K562 (cell line): ENCODE results near the gene PLIN5. TPM values are rescaled to one million over a fixed set of nuclear protein-coding genes. Genes with fewer than 3 reads are reported as not detected.
A peak's percentile ranks its signal among the peaks of the same experiment; 100 is the strongest.

Experiments
- ATAC-seq: fragments of 200-7000 bp; cut with Tn5 transposase; 3 replicates; pipeline ENCODE4 v1.9.1; 2020; ENCODE audit warnings: moderate library complexity
- BruUV-seq: library from RNA; stranded (reverse); fragments of 400-500 nt; replicated peaks from 2 replicates; lab custom pipeline; 2021; lab: Mats Ljungman, UMichigan
- CTCF ChIA-PET: fragments of 300-600 bp; formaldehyde crosslinking; extraction: SDS; loops from one replicate; lab custom pipeline; 2021; ENCODE audit warnings: low intra/inter-chr PET ratio; lab: Yijun Ruan, JAX
- POLR2A ChIA-PET: fragments of 300-600, 350-650 bp; sonication (Branson Sonifier 250); formaldehyde crosslinking; extraction: SDS; loops from one replicate; lab custom pipeline; 2021; ENCODE audit warnings: antibody characterized with exemption, inconsistent platforms; lab: Yijun Ruan, JAX
- DNase-seq, 4 experiments: peaks; one replicate each; pipeline versions ENCODE4 v3.0.0 to v3.0.0-alpha.2; 2011 to 2018; ENCODE audit warnings: low spot score in 3 of 4, mixed read lengths in 3 of 4; ENCODE audit errors: extremely low read depth in 1 of 4
- FAIRE-seq: peaks from 2 replicates; lab custom pipeline; 2011; peaks lifted over from hg19 to GRCh38; lab: Jason Lieb, UNC
- H2AFZ ChIP-seq: 2 replicates; pipeline ENCODE4 v1.6.0; 2011; ENCODE audit warnings: low read depth, low read length, control low read depth, inconsistent platforms
- H3K27ac ChIP-seq: fragments of 200-600 bp; 3 replicates; pipeline ENCODE4 v1.8.0; 2011; ENCODE audit warnings: low read depth, mild to moderate bottlenecking, control low read depth, inconsistent platforms, low read length, moderate library complexity, mixed read lengths; ENCODE audit errors: extremely low read depth
- H3K27me3 ChIP-seq, 2 experiments: fragments of 300-600 bp in 1 of 2; 2 replicates in 1 of 2; 3 replicates in 1 of 2; pipeline versions ENCODE4 v1.6.0 to v1.8.0; 2011; ENCODE audit warnings: inconsistent platforms in 2 of 2, low read length in 2 of 2, mild to moderate bottlenecking in 1 of 2, mixed read lengths in 1 of 2, moderate library complexity in 1 of 2; ENCODE audit not compliant: control insufficient read depth in 2 of 2, insufficient read depth in 2 of 2
- H3K36me3 ChIP-seq: fragments of 300-600 bp; 3 replicates; pipeline ENCODE4 v1.8.0; 2011; ENCODE audit warnings: mild to moderate bottlenecking, low read length, inconsistent platforms; ENCODE audit not compliant: control insufficient read depth, insufficient read depth
- H3K4me1 ChIP-seq, 2 experiments: fragments of 200-600 bp in 1 of 2; replicated peaks in 1 of 2; 2 replicates in 1 of 2; 3 replicates in 1 of 2; pipeline versions ENCODE4 v1.5.1 to v1.8.0; 2011; ENCODE audit warnings: inconsistent platforms in 2 of 2, low read length in 2 of 2, mild to moderate bottlenecking in 1 of 2, mixed read lengths in 1 of 2, moderate library complexity in 1 of 2; ENCODE audit not compliant: control insufficient read depth in 2 of 2, insufficient read depth in 2 of 2
- H3K4me2 ChIP-seq: 2 replicates; pipeline ENCODE4 v1.6.1; 2011; ENCODE audit warnings: low read length, control low read depth, inconsistent platforms, mixed read lengths; ENCODE audit not compliant: insufficient read depth
- H3K4me3 ChIP-seq: fragments of 200-600 bp; sonication (generic), shearing (Covaris generic); 2 replicates; pipeline ENCODE4 v1.5.1; 2016; ENCODE audit warnings: control low read depth, inconsistent platforms
- H3K79me2 ChIP-seq: fragments of 200-600 bp; 3 replicates; pipeline ENCODE4 v1.8.0; 2011; ENCODE audit warnings: low read length, inconsistent platforms; ENCODE audit not compliant: control insufficient read depth, insufficient read depth
- H3K9ac ChIP-seq, 2 experiments: 2 replicates each; pipeline versions ENCODE4 v1.6.0 to v1.6.1; 2011; ENCODE audit warnings: low read depth in 2 of 2, low read length in 2 of 2, control low read depth in 1 of 2, inconsistent platforms in 1 of 2, mild to moderate bottlenecking in 1 of 2, mixed read lengths in 1 of 2; ENCODE audit not compliant: insufficient read depth in 1 of 2
- H3K9me1 ChIP-seq: one replicate; pipeline ENCODE4 v1.6.0; 2011; ENCODE audit warnings: inconsistent platforms, mild to moderate bottlenecking, low read length, moderate library complexity; ENCODE audit not compliant: control insufficient read depth, insufficient read depth
- H3K9me3 ChIP-seq: replicated peaks from 2 replicates; pipeline ENCODE4 v1.5.1; 2011; ENCODE audit warnings: low read depth, low read length, inconsistent platforms; ENCODE audit not compliant: control insufficient read depth, insufficient read depth
- H4K20me1 ChIP-seq: replicated peaks from 2 replicates; pipeline ENCODE4 v1.6.1; 2011; ENCODE audit warnings: low read length, inconsistent platforms, mixed read lengths; ENCODE audit not compliant: control insufficient read depth, insufficient read depth
- BCOR ChIP-seq: fragments of 450-650 bp; IDR thresholded peaks from 2 replicates; pipeline ENCODE4 v1.6.1; 2016
- CCNT2 ChIP-seq: IDR thresholded peaks from 2 replicates; pipeline ENCODE4 v1.6.1; 2011; ENCODE audit warnings: borderline replicate concordance, low read depth, mild to moderate bottlenecking, moderate library complexity, mixed read lengths, low read length; ENCODE audit not compliant: insufficient read length; ENCODE audit errors: extremely low read depth
- CHD1 ChIP-seq: fragments of 200-600 bp; sonication (generic); IDR thresholded peaks from one replicate; pipeline ENCODE4 v1.6.1; 2012; ENCODE audit warnings: mild to moderate bottlenecking, moderate library complexity, low read length, inconsistent platforms
- DACH1 ChIP-seq: fragments of 450-650 bp; IDR thresholded peaks from 2 replicates; pipeline ENCODE4 v1.6.1; 2018; ENCODE audit not compliant: partially characterized antibody
- ETV5 ChIP-seq: sonication (generic); formaldehyde crosslinking; IDR thresholded peaks from 2 replicates; pipeline ENCODE4 v1.4.0; 2020; ENCODE audit warnings: low read depth, mild to moderate bottlenecking, missing genetic modification reagents
- FOXP4 ChIP-seq: sonication (generic); formaldehyde crosslinking; IDR thresholded peaks from 2 replicates; pipeline ENCODE4 v1.8.0; 2022; ENCODE audit warnings: mild to moderate bottlenecking, missing genetic modification reagents, borderline replicate concordance
- IFI16 ChIP-seq: fragments of 250-450 bp; sonication (Bioruptor Pico); IDR thresholded peaks from 2 replicates; pipeline ENCODE4 v2.1.2; 2022; ENCODE audit warnings: mild to moderate bottlenecking, inconsistent platforms
- MAZ ChIP-seq, 2 experiments: fragments of 450-650 bp in 1 of 2; sonication (generic) in 1 of 2; formaldehyde crosslinking; IDR thresholded peaks in 1 of 2; conservative IDR thresholded peaks in 1 of 2; 2 replicates each; pipeline versions ENCODE4 v1.4.0 to v1.5.0; 2020; ENCODE audit warnings: mild to moderate bottlenecking in 1 of 2, missing genetic modification reagents in 1 of 2
- NELFE ChIP-seq: IDR thresholded peaks from 2 replicates; pipeline ENCODE4 v1.6.1; 2011; ENCODE audit warnings: mild to moderate bottlenecking; ENCODE audit not compliant: insufficient read depth, insufficient read length
- POLR3G ChIP-seq: IDR thresholded peaks from 2 replicates; pipeline ENCODE4 v1.6.1; 2011; ENCODE audit not compliant: insufficient read length, insufficient replicate concordance; ENCODE audit errors: extremely low read depth
- PRDM10 ChIP-seq: fragments of 450-650 bp; IDR thresholded peaks from 2 replicates; pipeline ENCODE4 v1.6.1; 2018; ENCODE audit not compliant: partially characterized antibody
- RNF219 ChIP-seq: fragments of 250-450 bp; sonication (Bioruptor Pico); IDR thresholded peaks from 2 replicates; pipeline ENCODE4 v1.5.0; 2022; ENCODE audit warnings: mild to moderate bottlenecking
- SPI1 ChIP-seq: IDR thresholded peaks from 2 replicates; pipeline ENCODE4 v1.6.1; 2011; ENCODE audit warnings: low read depth, low read length, control low read depth, borderline replicate concordance
- ZFP36 ChIP-seq: fragments of 150-350 bp; IDR thresholded peaks from 2 replicates; pipeline ENCODE4 v1.6.1; 2018; ENCODE audit warnings: low read length, low read depth; ENCODE audit not compliant: partially characterized antibody
- ZNF311 ChIP-seq: fragments of 250-450 bp; sonication (Bioruptor Pico); IDR thresholded peaks from 2 replicates; pipeline ENCODE4 v1.4.0; 2020; ENCODE audit warnings: mild to moderate bottlenecking, moderate library complexity
- WGBS: fragments of 100-300 bp; shearing (Covaris generic); methylation state at CpG from one replicate; pipeline ENCODE4 v1.1.6; 2016; ENCODE audit warnings: low coverage, mixed read lengths; ENCODE audit not compliant: insufficient coverage; ENCODE audit errors: missing lambda C conversion rate; 5-methylcytosine and 5-hydroxymethylcytosine counted together
- in situ Hi-C: fragments of 300-500 bp; cut with MboI; formaldehyde crosslinking; loops from 4 replicates; pipeline ENCODE4 v1.15.0; 2018; ENCODE audit warnings: inconsistent platforms, mixed read lengths
- intact Hi-C: fragments of 100-400 bp; cut with micrococcal nuclease; formaldehyde crosslinking; loops from 2 replicates; pipeline ENCODE4 v1.14.2; 2022
- polyA plus RNA-seq, 8 experiments: library from polyadenylated mRNA; depleted of rRNA in 4 of 8; stranded (reverse) in 5 of 8; unstranded in 3 of 8; fragments of >200 nt; fragmentation: Nextera tagmentation in 2 of 8; fragmentation: Illumina TruSeq in 1 of 8; extraction: Ambion mirVana in 2 of 8; extraction: Trizol in 1 of 8; gene quantifications; 2 replicates each; pipeline versions ENCODE4 v1.2.1 to v1.2.3, GENCODE V29; 2011 to 2014; ENCODE audit warnings: inconsistent platforms in 1 of 8, missing spikeins in 1 of 8
- total RNA-seq, 7 experiments: library from RNA; depleted of rRNA in 6 of 7; stranded (reverse); fragments of >200 nt in 6 of 7; fragmentation: Illumina TruSeq in 2 of 7; extraction: Trizol in 2 of 7; gene quantifications; 2 replicates each; pipeline versions ENCODE4 v1.2.1 to v1.2.3, GENCODE V29; 2011 to 2021; ENCODE audit warnings: low replicate concordance in 1 of 7

Gene PLIN5
- total and polyA plus RNA-seq, 9 of the 15 experiments (the other 6 are each of a cell fraction or from before 2014, with no cell fraction given), result 0.04 to 1.3 (median 0.50) TPM

- CTCF ChIA-PET, result interaction anchor here (0.5 kb wide), 1 partner anchor 1192 kb away, joined by 3 read pairs; no protein-coding TSS in a partner anchor
- H3K79me2 ChIP-seq, result no peaks in the 10 kb centered on the region
- no peak within 1 kb of the TSS for H3K4me3 ChIP-seq
- no peaks in the 10 kb centered on the region for H3K27me3 ChIP-seq
- no peak within 1 kb of the TSS for H3K4me2 ChIP-seq
- no peak for ATAC-seq
- intact Hi-C loops, result loop anchor here (5.0 kb wide), 1 partner anchor 78 kb away; the partner anchor contains the start of gene TNFAIP8L1
- 32% methylated on average over 9 of the region's 13 CpGs for WGBS
- peak within 1 kb of the TSS; percentile 66; the same call in 1 of the 2 replicates for H2AFZ ChIP-seq
- no TSS peak for BruUV-seq
- H3K9me3 ChIP-seq, result no peaks in the 10 kb centered on the region
- peak within 1 kb of the TSS; percentile 24 to 68; a peak in 3 of 4 replicates for H3K9ac ChIP-seq
- H4K20me1 ChIP-seq, result no peaks in the 10 kb centered on the region
- DNase-seq, result no peak
- no peaks in the 10 kb centered on the region for H3K9me1 ChIP-seq
- H3K36me3 ChIP-seq, result no peaks in the 10 kb centered on the region
- FAIRE-seq, result no peak
- peaks cover 11 to 43% of the 10 kb centered on the region in 2 experiments for H3K4me1 ChIP-seq
- in situ Hi-C loops, result no loop called here
- no peak within 1 kb of the TSS for H3K27ac ChIP-seq
- POLR2A ChIA-PET, result no interaction called here
- TF ChIP-seq NELFE (no peak), ZNF311 (CRISPR knock-in tag) (no peak), SPI1 (peak; percentile 83), IFI16 (CRISPR knock-in tag) (no peak), DACH1 (no peak), CHD1 (no peak), ETV5 (no peak), ZFP36 (peak; percentile 62), FOXP4 (CRISPR knock-in tag) (no peak), MAZ (CRISPR knock-in tag; conservative IDR thresholded peaks at IDR 0.05 in 1 of 2, IDR thresholded peaks at IDR 0.05 in 1 of 2) (no peak), PRDM10 (no peak), BCOR (peak; percentile 49; the same call in 1 of the 2 replicates), RNF219 (CRISPR knock-in tag) (no peak), POLR3G (no peak), CCNT2 (no peak)
Observed at GRCh38 chr19:4559569-4559968, 24.5 kb upstream of the PLIN5 start, which contains the start of gene SEMA6B. Gene SEMA6B (minus strand): TSS chr19:4559684. CDS start chr19:4558457, 1,227 bp downstream.
